HCT116 (cell line): Measurements from ENCODE around the gene FGFR4. TPM values are rescaled to one million over a fixed set of nuclear protein-coding genes. Genes with fewer than 3 reads are reported as not detected.

Experiments
- ATAC-seq: fragments of 200-7000 bp; cut with Tn5 transposase; 2 replicates; pipeline ENCODE4 v1.9.1; 2020; ENCODE audit warnings: mild to moderate bottlenecking, moderate library complexity
- BruUV-seq: library from RNA; stranded (reverse); fragments of 400-500 nt; replicated peaks from 2 replicates; lab custom pipeline; 2021; lab: Mats Ljungman, UMichigan
- CTCF ChIA-PET: fragments of 300-600 bp; sonication (Branson Sonifier 250); formaldehyde crosslinking; loops from one replicate; lab custom pipeline; 2021; ENCODE audit warnings: antibody characterized with exemption; lab: Charles Lee
- POLR2A ChIA-PET: fragments of 300-600, 350-600 bp; sonication (Branson Sonifier 250); formaldehyde crosslinking; loops from one replicate; lab custom pipeline; 2021; ENCODE audit warnings: antibody characterized with exemption; lab: Charles Lee
- RAD21 ChIA-PET, 2 experiments: fragments of 300-600 bp; sonication (Branson Sonifier 250); formaldehyde crosslinking; loops; one replicate each; lab custom pipeline; 2023; ENCODE audit warnings: low total read pairs in 2 of 2; ENCODE audit not compliant: uncharacterized antibody in 2 of 2, unreplicated experiment in 2 of 2, low non-redundant PET in 1 of 2; lab: Charles Lee
- DNase-seq: peaks from one replicate; pipeline ENCODE4 v3.0.0-alpha.2; 2010; ENCODE audit warnings: low read depth, low spot score
- H2AFZ ChIP-seq: fragments of 200-600 bp; shearing (Covaris generic), sonication (generic); 2 replicates; pipeline ENCODE4 v1.6.1; 2017; ENCODE audit warnings: low read depth, mixed run types, mixed read lengths, antibody characterized with exemption, low read length; ENCODE audit not compliant: poor library complexity, severe bottlenecking
- H3K27ac ChIP-seq: 2 replicates; pipeline ENCODE4 v1.5.1; 2012; ENCODE audit warnings: low read depth, low read length
- H3K27me3 ChIP-seq: fragments of 200-600 bp; sonication (generic); 2 replicates; pipeline ENCODE4 v1.6.1; 2016; ENCODE audit warnings: mixed run types, low read length, mixed read lengths; ENCODE audit not compliant: insufficient read depth
- H3K36me3 ChIP-seq, 2 experiments: fragments of 200-500 bp in 1 of 2; fragments of 200-600 bp in 1 of 2; sonication (Bioruptor generic) in 1 of 2; sonication (generic) in 1 of 2; 2 replicates each; pipeline versions ENCODE4 v1.5.1 to v1.6.1; 2014 to 2016; ENCODE audit warnings: low read length in 2 of 2, inconsistent platforms in 1 of 2, mixed read lengths in 1 of 2, mixed run types in 1 of 2; ENCODE audit not compliant: insufficient read depth in 2 of 2, control insufficient read depth in 1 of 2
- H3K4me1 ChIP-seq, 2 experiments: fragments of 200-600 bp in 1 of 2; sonication (generic) in 1 of 2; 2 replicates each; pipeline versions ENCODE4 v1.5.1 to v1.6.1; 2012 to 2017; ENCODE audit warnings: low read length in 2 of 2, inconsistent platforms in 1 of 2, mild to moderate bottlenecking in 1 of 2, mixed read lengths in 1 of 2, mixed run types in 1 of 2, moderate library complexity in 1 of 2; ENCODE audit not compliant: insufficient read depth in 2 of 2, control insufficient read depth in 1 of 2
- H3K4me2 ChIP-seq: fragments of 200-600 bp; sonication (generic); 2 replicates; pipeline ENCODE4 v1.6.1; 2017; ENCODE audit warnings: mixed run types, low read length, mixed read lengths
- H3K4me3 ChIP-seq, 2 experiments: fragments of 200-600 bp in 1 of 2; sonication (generic) in 1 of 2; replicated peaks in 1 of 2; 2 replicates each; pipeline ENCODE4 v1.5.1; 2011 to 2016; ENCODE audit warnings: low read length in 2 of 2, control low read depth in 1 of 2, low read depth in 1 of 2, mild to moderate bottlenecking in 1 of 2, mixed read lengths in 1 of 2, mixed run types in 1 of 2
- H3K79me2 ChIP-seq: fragments of 200-600 bp; sonication (generic); 2 replicates; pipeline ENCODE4 v1.6.1; 2017; ENCODE audit warnings: mild to moderate bottlenecking, mixed run types, low read length, moderate library complexity, mixed read lengths; ENCODE audit not compliant: insufficient read depth
- H3K9ac ChIP-seq: fragments of 200-600 bp; sonication (generic); 2 replicates; pipeline ENCODE4 v1.6.1; 2016; ENCODE audit warnings: low read length, mixed read lengths
- H3K9me2 ChIP-seq: fragments of 200-600 bp; sonication (generic), shearing (Covaris generic); 2 replicates; pipeline ENCODE4 v1.6.1; 2017; ENCODE audit warnings: mixed run types, mild to moderate bottlenecking, moderate library complexity; ENCODE audit not compliant: insufficient read depth
- H3K9me3 ChIP-seq, 2 experiments: fragments of 200-500 bp in 1 of 2; fragments of 200-600 bp in 1 of 2; sonication (Bioruptor generic) in 1 of 2; sonication (generic) in 1 of 2; 2 replicates each; pipeline ENCODE4 v1.6.1; 2014 to 2017; ENCODE audit warnings: low read length in 2 of 2, mixed read lengths in 2 of 2, inconsistent platforms in 1 of 2, low read depth in 1 of 2, mild to moderate bottlenecking in 1 of 2, mixed run types in 1 of 2, moderate library complexity in 1 of 2; ENCODE audit not compliant: control insufficient read depth in 1 of 2, insufficient read depth in 1 of 2
- H4K20me1 ChIP-seq: fragments of 200-600 bp; sonication (generic), shearing (Covaris generic); 2 replicates; pipeline ENCODE4 v1.6.1; 2017; ENCODE audit warnings: mixed run types, mild to moderate bottlenecking, moderate library complexity; ENCODE audit not compliant: insufficient read depth
- EGR1 ChIP-seq: IDR thresholded peaks from 2 replicates; pipeline ENCODE4 v1.6.1; 2012; ENCODE audit warnings: low read depth
- ELF1 ChIP-seq: IDR thresholded peaks from 2 replicates; pipeline ENCODE4 v1.6.1; 2012; ENCODE audit warnings: low read depth, borderline replicate concordance
- EZH2phosphoT487 ChIP-seq: fragments of 200-600 bp; IDR thresholded peaks from 2 replicates; pipeline ENCODE4 v1.6.1; 2018; ENCODE audit warnings: antibody characterized with exemption, borderline replicate concordance
- FOSL1 ChIP-seq: IDR thresholded peaks from 2 replicates; pipeline ENCODE4 v1.6.1; 2012; ENCODE audit warnings: low read depth
- JUND ChIP-seq: IDR thresholded peaks from 2 replicates; pipeline ENCODE4 v1.6.1; 2012
- POLR2A ChIP-seq: IDR thresholded peaks from 2 replicates; pipeline ENCODE4 v1.7.0; 2011; ENCODE audit warnings: borderline replicate concordance; ENCODE audit not compliant: insufficient read depth, insufficient read length; ENCODE audit errors: extremely low read depth
- RAD21 ChIP-seq: IDR thresholded peaks from 2 replicates; pipeline ENCODE4 v1.6.1; 2012; ENCODE audit warnings: low read depth, mild to moderate bottlenecking
- SP1 ChIP-seq: IDR thresholded peaks from 2 replicates; pipeline ENCODE4 v1.6.1; 2012; ENCODE audit warnings: low read depth
- SRF ChIP-seq: IDR thresholded peaks from 2 replicates; pipeline ENCODE4 v1.6.1; 2012; ENCODE audit warnings: low read depth
- TCF7L2 ChIP-seq: IDR thresholded peaks from 2 replicates; pipeline ENCODE4 v1.7.0; 2011; ENCODE audit warnings: borderline replicate concordance, inconsistent platforms; ENCODE audit not compliant: insufficient read depth, insufficient read length; ENCODE audit errors: extremely low read depth
- YY1 ChIP-seq: IDR thresholded peaks from 2 replicates; pipeline ENCODE4 v1.6.1; 2011; ENCODE audit warnings: low read length, low read depth, moderate library complexity, mild to moderate bottlenecking; ENCODE audit not compliant: insufficient replicate concordance; ENCODE audit errors: extremely low read depth
- ZFX ChIP-seq: fragments of 450-650 bp; IDR thresholded peaks from 2 replicates; pipeline ENCODE4 v1.6.1; 2017
- ZNF274 ChIP-seq: fragments of 200-500 bp; sonication (Bioruptor generic); IDR thresholded peaks from 2 replicates; pipeline ENCODE4 v1.6.1; 2014; ENCODE audit warnings: mild to moderate bottlenecking, low read depth, low read length, inconsistent platforms
- intact Hi-C: fragments of 100-400 bp; cut with micrococcal nuclease; formaldehyde crosslinking; loops from 2 replicates; pipeline ENCODE4 v1.10.0; 2022
- total RNA-seq: library from RNA; stranded (reverse); gene quantifications from one replicate; pipeline ENCODE4 v1.2.1, GENCODE V29; 2021; ENCODE audit not compliant: unreplicated experiment
- TF ChIP-seq, protein P1 (sequence below): IDR thresholded peaks from 2 replicates; pipeline ENCODE4 v1.6.1; 2012; ENCODE audit warnings: low read depth
- TF ChIP-seq, protein P2 (sequence below): IDR thresholded peaks from 2 replicates; pipeline ENCODE4 v1.6.1; 2012
- TF ChIP-seq, protein P3 (sequence below), 3 experiments: fragments of 200-600 bp in 1 of 3; sonication (generic) in 1 of 3; IDR thresholded peaks in 2 of 3; conservative IDR thresholded peaks in 1 of 3; 2 replicates each; pipeline ENCODE4 v1.5.1; 2012 to 2017; ENCODE audit warnings: low read depth in 2 of 3, low read length in 2 of 3, antibody characterized with exemption in 1 of 3, borderline replicate concordance in 1 of 3, control low read depth in 1 of 3, mild to moderate bottlenecking in 1 of 3, mixed read lengths in 1 of 3, mixed run types in 1 of 3, moderate library complexity in 1 of 3; ENCODE audit not compliant: insufficient read depth in 1 of 3

Gene FGFR4
- total RNA-seq, 1 experiment from 2014 or later, result 78.1 TPM

DNA sequence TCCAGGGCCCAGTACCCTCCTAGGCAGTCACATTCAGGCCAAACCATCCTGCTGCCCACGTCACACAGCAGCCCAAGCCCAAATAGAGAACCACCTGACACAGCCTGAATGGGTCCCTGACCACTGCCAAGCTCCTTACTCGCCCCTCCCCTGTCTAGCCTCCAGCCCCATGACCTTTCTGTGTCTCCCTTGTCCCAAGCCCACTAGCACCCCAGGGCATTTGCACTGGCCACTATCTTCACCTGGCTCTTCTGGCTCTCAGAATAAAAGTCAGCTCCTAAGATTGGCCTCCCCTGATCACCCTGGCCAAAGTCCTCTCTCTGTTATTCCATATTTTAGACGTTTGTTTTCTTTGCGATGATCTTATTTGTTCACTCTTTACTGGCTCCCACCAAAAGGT lies 20.4 kb downstream of the FGFR4 start:
- CTCF ChIA-PET, result no interaction called here
- POLR2A ChIA-PET, result no interaction called here
- RAD21 ChIA-PET, result no interaction called here

More for the DNA sequence above, 20.4 kb downstream of the FGFR4 start:
- Histone ChIP-seq H4K20me1 (no peaks in the 10 kb centered on the region), H3K9ac (no peak overlapping the region), H3K9me2 (no peaks in the 10 kb centered on the region), H3K79me2 (no peaks in the 10 kb centered on the region), H3K27me3 (no peaks in the 10 kb centered on the region), H3K4me2 (no peak overlapping the region)
- intact Hi-C loops, result no loop called here
- no peak for ATAC-seq
- no peak for DNase-seq
- TF ChIP-seq FOSL1 (no peak), POLR2A (no peak), ZNF274 (no peak), TCF7L2 (no peak), JUND (no peak), EGR1 (no peak), YY1 (no peak), ELF1 (no peak), ZFX (no peak), RAD21 (no peak), EZH2phosphoT487 (no peak), SRF (no peak), SP1 (no peak)
- TF ChIP-seq, protein P1, sequence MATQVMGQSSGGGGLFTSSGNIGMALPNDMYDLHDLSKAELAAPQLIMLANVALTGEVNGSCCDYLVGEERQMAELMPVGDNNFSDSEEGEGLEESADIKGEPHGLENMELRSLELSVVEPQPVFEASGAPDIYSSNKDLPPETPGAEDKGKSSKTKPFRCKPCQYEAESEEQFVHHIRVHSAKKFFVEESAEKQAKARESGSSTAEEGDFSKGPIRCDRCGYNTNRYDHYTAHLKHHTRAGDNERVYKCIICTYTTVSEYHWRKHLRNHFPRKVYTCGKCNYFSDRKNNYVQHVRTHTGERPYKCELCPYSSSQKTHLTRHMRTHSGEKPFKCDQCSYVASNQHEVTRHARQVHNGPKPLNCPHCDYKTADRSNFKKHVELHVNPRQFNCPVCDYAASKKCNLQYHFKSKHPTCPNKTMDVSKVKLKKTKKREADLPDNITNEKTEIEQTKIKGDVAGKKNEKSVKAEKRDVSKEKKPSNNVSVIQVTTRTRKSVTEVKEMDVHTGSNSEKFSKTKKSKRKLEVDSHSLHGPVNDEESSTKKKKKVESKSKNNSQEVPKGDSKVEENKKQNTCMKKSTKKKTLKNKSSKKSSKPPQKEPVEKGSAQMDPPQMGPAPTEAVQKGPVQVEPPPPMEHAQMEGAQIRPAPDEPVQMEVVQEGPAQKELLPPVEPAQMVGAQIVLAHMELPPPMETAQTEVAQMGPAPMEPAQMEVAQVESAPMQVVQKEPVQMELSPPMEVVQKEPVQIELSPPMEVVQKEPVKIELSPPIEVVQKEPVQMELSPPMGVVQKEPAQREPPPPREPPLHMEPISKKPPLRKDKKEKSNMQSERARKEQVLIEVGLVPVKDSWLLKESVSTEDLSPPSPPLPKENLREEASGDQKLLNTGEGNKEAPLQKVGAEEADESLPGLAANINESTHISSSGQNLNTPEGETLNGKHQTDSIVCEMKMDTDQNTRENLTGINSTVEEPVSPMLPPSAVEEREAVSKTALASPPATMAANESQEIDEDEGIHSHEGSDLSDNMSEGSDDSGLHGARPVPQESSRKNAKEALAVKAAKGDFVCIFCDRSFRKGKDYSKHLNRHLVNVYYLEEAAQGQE, result no peak
- TF ChIP-seq, protein P2, sequence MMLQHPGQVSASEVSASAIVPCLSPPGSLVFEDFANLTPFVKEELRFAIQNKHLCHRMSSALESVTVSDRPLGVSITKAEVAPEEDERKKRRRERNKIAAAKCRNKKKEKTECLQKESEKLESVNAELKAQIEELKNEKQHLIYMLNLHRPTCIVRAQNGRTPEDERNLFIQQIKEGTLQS, result no peak
- TF ChIP-seq, protein P3, sequence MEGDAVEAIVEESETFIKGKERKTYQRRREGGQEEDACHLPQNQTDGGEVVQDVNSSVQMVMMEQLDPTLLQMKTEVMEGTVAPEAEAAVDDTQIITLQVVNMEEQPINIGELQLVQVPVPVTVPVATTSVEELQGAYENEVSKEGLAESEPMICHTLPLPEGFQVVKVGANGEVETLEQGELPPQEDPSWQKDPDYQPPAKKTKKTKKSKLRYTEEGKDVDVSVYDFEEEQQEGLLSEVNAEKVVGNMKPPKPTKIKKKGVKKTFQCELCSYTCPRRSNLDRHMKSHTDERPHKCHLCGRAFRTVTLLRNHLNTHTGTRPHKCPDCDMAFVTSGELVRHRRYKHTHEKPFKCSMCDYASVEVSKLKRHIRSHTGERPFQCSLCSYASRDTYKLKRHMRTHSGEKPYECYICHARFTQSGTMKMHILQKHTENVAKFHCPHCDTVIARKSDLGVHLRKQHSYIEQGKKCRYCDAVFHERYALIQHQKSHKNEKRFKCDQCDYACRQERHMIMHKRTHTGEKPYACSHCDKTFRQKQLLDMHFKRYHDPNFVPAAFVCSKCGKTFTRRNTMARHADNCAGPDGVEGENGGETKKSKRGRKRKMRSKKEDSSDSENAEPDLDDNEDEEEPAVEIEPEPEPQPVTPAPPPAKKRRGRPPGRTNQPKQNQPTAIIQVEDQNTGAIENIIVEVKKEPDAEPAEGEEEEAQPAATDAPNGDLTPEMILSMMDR (IDR thresholded peaks at IDR 0.05 in 2 of 3, conservative IDR thresholded peaks at IDR 0.05 in 1 of 3; ENCODE audit: borderline replicate concordance in 1 of 3, insufficient read depth in 1 of 3, low read depth in 2 of 3, low read length in 2 of 3), result no peak
- TF ChIP-seq, all 23 proteins: peak for 0
- H2AFZ ChIP-seq, result no peak overlapping the region
- H3K4me1 ChIP-seq, result no peaks in the 10 kb centered on the region; a peak in 1 of 4 replicates
- no peaks in the 10 kb centered on the region for H3K9me3 ChIP-seq
- H3K36me3 ChIP-seq, result no peaks in the 10 kb centered on the region
- no TSS peak for BruUV-seq
- H3K4me3 ChIP-seq, result no peak overlapping the region
- H3K27ac ChIP-seq, result no peak overlapping the region
